Gastrocnemius medialis (tissue), 4 donors: Measurements from ENCODE around the gene NOTCH1.

Experiments used
- CTCF ChIP-seq, 5 experiments: fragments of 450-650 bp in 3 of 5; fragments of 200-600 bp in 2 of 5; sonication (generic) in 2 of 5; IDR thresholded peaks in 4 of 5; conservative IDR thresholded peaks in 1 of 5; 1 replicate in 4 of 5; 2 replicates in 1 of 5; pipeline ENCODE4 v1.5.1; 2016 to 2019; ENCODE audit warnings: antibody characterized with exemption in 5 of 5, mild to moderate bottlenecking in 3 of 5, moderate library complexity in 3 of 5
- POLR2A ChIP-seq, 2 donors: fragments of 450-650 bp; IDR thresholded peaks; one replicate each; pipeline ENCODE4 v1.6.1; 2017; ENCODE audit warnings: antibody characterized with exemption in 2 of 2, mild to moderate bottlenecking in 2 of 2, moderate library complexity in 2 of 2

- no peak for TF ChIP-seq CTCF (IDR thresholded peaks at IDR 0.05 in 4 of 5, conservative IDR thresholded peaks at IDR 0.05 in 1 of 5)
- no peak for TF ChIP-seq POLR2A (IDR thresholded peaks at IDR 0.05)
These were observed 69.3 kb downstream of the NOTCH1 start for GRCh38 chr9:136476369-136477150.
